Measurements from ENCODE around the gene ARHGEF6. TPM values are rescaled to one million over a fixed set of nuclear protein-coding genes. Genes with fewer than 3 reads are reported as not detected.

Gene ARHGEF6
- total RNA-seq, 1 donor from 2014 or later, result 0.31 TPM

DNA sequence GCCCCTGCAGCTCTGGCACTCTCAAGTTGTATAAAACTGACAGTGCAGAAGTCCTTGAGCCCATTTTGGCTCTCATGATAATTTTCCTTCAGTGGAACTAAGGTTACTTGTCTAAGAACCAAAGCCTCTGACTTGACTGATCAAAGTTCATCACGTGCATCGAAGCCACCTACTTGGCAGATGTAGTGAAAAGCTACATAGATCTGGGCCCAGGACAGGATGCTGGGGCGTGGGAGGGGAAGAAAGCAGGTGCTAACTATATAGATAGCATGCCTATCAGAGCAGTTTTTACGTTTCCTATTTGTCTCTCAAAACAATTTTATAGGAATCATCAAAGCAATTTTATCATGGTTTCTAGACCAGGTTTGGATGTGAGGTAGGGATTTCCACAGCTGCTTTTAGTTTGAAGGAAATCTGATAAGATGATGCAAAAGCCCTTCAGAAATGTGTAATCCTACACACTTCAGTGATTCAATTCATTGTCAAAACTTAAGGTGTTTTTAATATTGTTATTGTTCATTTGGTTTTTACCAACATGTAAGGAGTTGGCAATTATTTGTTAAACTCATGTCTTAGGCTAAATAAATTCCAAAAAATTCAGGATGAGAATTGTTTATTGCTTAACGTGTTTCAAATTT, 134.0 kb downstream of the ARHGEF6 start:
- Mint-ChIP-seq H3K4me1 (ENCODE audit: low read depth) (peaks cover 2% of the 10 kb centered on the region), H3K4me3 (ENCODE audit: low read depth) (no peak overlapping the region), H3K27me3 (no peaks in the 10 kb centered on the region), H3K36me3 (ENCODE audit: insufficient read depth) (no peaks in the 10 kb centered on the region), H3K9me3 (ENCODE audit: low read depth) (peaks cover 31% of the 10 kb centered on the region), H3K27ac (no peak overlapping the region)
- no peak for DNase-seq (ENCODE audit: low spot score, unreplicated experiment)
- TF ChIP-seq CTCF (IDR thresholded peaks at IDR 0.05; ENCODE audit: unreplicated experiment), result no peak

GRCh38 chrX:136643243-136643642, 137.5 kb downstream of the ARHGEF6 start:
- Mint-ChIP-seq H3K4me3 (ENCODE audit: low read depth) (no peak overlapping the region), H3K4me1 (ENCODE audit: low read depth) (no peaks in the 10 kb centered on the region), H3K9me3 (ENCODE audit: low read depth) (peaks cover 26% of the 10 kb centered on the region), H3K27me3 (no peaks in the 10 kb centered on the region), H3K27ac (no peak overlapping the region), H3K36me3 (ENCODE audit: insufficient read depth) (no peaks in the 10 kb centered on the region)
- TF ChIP-seq CTCF (IDR thresholded peaks at IDR 0.05; ENCODE audit: unreplicated experiment), result no peak
- DNase-seq (ENCODE audit: low spot score, unreplicated experiment), result no peak

DNA sequence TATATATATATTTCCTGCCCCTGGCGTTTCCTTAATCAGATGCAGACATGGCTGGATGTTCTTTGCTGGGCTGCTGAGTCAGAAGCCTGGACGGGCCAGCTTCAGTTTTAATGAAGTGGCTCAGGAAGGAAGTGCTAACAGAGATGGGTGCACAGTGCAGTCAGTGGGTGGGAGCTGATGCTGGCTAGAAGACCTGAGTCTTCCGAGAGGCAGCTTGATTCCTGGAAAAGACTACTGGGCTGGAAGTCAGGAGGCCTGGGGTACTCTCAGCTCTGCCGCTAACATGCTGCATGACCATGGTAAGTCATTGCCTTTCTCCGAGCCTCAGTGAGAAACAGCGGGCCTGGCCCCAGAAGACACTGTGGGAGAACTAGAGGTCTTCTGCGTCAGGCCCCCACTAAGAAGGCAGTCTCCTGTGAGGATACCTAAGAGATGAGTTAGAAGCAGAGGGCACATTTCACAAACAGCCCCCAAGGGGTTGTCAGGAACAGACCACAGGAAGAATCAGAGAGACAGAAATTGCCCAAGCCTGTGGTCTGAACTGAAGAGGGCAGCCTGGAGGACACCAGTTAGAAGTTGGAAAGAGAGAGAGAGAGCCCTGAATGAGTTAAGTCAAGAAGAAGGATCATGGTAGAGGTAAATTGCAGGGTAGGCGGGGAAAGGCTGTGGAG, 141.1 kb downstream of the ARHGEF6 start:
- TF ChIP-seq CTCF (IDR thresholded peaks at IDR 0.05; ENCODE audit: unreplicated experiment), result no peak
- Mint-ChIP-seq H3K4me3 (ENCODE audit: low read depth) (no peak overlapping the region), H3K36me3 (ENCODE audit: insufficient read depth) (peaks cover 1% of the 10 kb centered on the region), H3K27ac (no peak overlapping the region), H3K4me1 (ENCODE audit: low read depth) (no peaks in the 10 kb centered on the region), H3K9me3 (ENCODE audit: low read depth) (peaks cover 11% of the 10 kb centered on the region), H3K27me3 (peaks cover 3% of the 10 kb centered on the region)
- no peak for DNase-seq (ENCODE audit: low spot score, unreplicated experiment)

DNA sequence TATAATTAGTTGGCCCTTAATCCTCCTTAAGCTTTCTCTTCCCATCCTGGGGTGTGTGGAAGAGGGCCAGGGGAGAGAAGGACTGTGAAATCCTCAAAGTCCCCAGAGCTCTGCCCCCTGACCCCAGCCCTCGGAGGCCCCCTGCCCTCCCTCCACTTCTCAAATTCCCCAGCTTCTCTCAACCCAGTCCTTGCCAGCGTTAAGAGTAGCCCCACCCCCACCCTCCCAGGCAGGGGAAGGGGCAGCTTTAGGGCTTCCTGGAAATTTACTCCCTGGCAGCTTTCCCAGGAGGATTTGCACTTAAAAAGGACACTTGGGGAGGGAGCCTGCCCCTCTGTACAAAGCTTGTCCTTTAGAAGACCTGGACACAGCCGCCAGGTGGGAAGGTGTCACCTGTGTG, 144.6 kb downstream of the ARHGEF6 start:
- Mint-ChIP-seq H3K4me1 (ENCODE audit: low read depth) (no peaks in the 10 kb centered on the region), H3K27me3 (peaks cover 3% of the 10 kb centered on the region), H3K4me3 (ENCODE audit: low read depth) (no peak overlapping the region), H3K36me3 (ENCODE audit: insufficient read depth) (peaks cover 1% of the 10 kb centered on the region), H3K9me3 (ENCODE audit: low read depth) (peaks cover 5% of the 10 kb centered on the region), H3K27ac (no peak overlapping the region)
- DNase-seq (ENCODE audit: low spot score, unreplicated experiment), result no peak
- TF ChIP-seq CTCF (IDR thresholded peaks at IDR 0.05; ENCODE audit: unreplicated experiment), result no peak

GRCh38 chrX:136635235-136635634, 145.5 kb downstream of the ARHGEF6 start:
- Mint-ChIP-seq H3K4me1 (ENCODE audit: low read depth) (no peaks in the 10 kb centered on the region), H3K4me3 (ENCODE audit: low read depth) (no peak overlapping the region), H3K9me3 (ENCODE audit: low read depth) (peaks cover 5% of the 10 kb centered on the region), H3K36me3 (ENCODE audit: insufficient read depth) (peaks cover 1% of the 10 kb centered on the region), H3K27me3 (peaks cover 3% of the 10 kb centered on the region), H3K27ac (no peak overlapping the region)
- DNase-seq (ENCODE audit: low spot score, unreplicated experiment), result no peak
- TF ChIP-seq CTCF (IDR thresholded peaks at IDR 0.05; ENCODE audit: unreplicated experiment), result no peak
